Trophoblast cell (in vitro differentiated cells and primary cell): ENCODE measurements around the gene P2RY8.
"Not testable (repeated sequence)": the region's sequence is repeated elsewhere in the genome, so short reads cannot be mapped to it uniquely, and the experiment has no call there.

Source experiments
- DNase-seq, 2 donors: peaks; one replicate each; pipeline ENCODE4 v3.0.0-alpha.2; 2016
- H2AFZ ChIP-seq: 2 replicates; pipeline ENCODE4 v1.6.1; 2013; ENCODE audit warnings: low read length, moderate library complexity, mild to moderate bottlenecking; ENCODE audit not compliant: insufficient read depth, poor library complexity
- H2AK5ac ChIP-seq: 2 replicates; pipeline ENCODE4 v1.6.1; 2013; ENCODE audit warnings: mild to moderate bottlenecking, low read length
- H2BK120ac ChIP-seq: 2 replicates; pipeline ENCODE4 v1.6.1; 2013; ENCODE audit warnings: low read length, mild to moderate bottlenecking, moderate library complexity; ENCODE audit not compliant: insufficient read depth, poor library complexity
- H2BK12ac ChIP-seq: 2 replicates; pipeline ENCODE4 v1.6.1; 2013; ENCODE audit warnings: mild to moderate bottlenecking, low read length, moderate library complexity
- H2BK5ac ChIP-seq: 2 replicates; pipeline ENCODE4 v1.6.1; 2013; ENCODE audit warnings: low read length, low read depth, moderate library complexity, mild to moderate bottlenecking; ENCODE audit not compliant: poor library complexity
- H3K14ac ChIP-seq: 2 replicates; pipeline ENCODE4 v1.6.1; 2013; ENCODE audit warnings: mild to moderate bottlenecking, low read length
- H3K18ac ChIP-seq: 2 replicates; pipeline ENCODE4 v1.6.1; 2013; ENCODE audit warnings: mild to moderate bottlenecking, low read length
- H3K23ac ChIP-seq: 2 replicates; pipeline ENCODE4 v1.6.1; 2013; ENCODE audit warnings: low read length
- H3K27ac ChIP-seq: 2 replicates; pipeline ENCODE4 v1.5.1; 2013; ENCODE audit warnings: low read depth, mild to moderate bottlenecking, inconsistent platforms, low read length, moderate library complexity
- H3K27me3 ChIP-seq: 2 replicates; pipeline ENCODE4 v1.6.1; 2013; ENCODE audit warnings: inconsistent platforms, mild to moderate bottlenecking, low read length, moderate library complexity; ENCODE audit not compliant: insufficient read depth
- H3K36me3 ChIP-seq, 2 experiments: 1 replicate in 1 of 2; 2 replicates in 1 of 2; pipeline ENCODE4 v1.6.1; 2013; ENCODE audit warnings: low read length in 2 of 2, mild to moderate bottlenecking in 2 of 2, moderate library complexity in 1 of 2; ENCODE audit not compliant: insufficient read depth in 2 of 2, control insufficient read depth in 1 of 2
- H3K4ac ChIP-seq: 2 replicates; pipeline ENCODE4 v1.6.1; 2013; ENCODE audit warnings: low read depth, mild to moderate bottlenecking, low read length, moderate library complexity
- H3K4me1 ChIP-seq, 2 experiments: 1 replicate in 1 of 2; 2 replicates in 1 of 2; pipeline ENCODE4 v1.6.1; 2013; ENCODE audit warnings: low read length in 2 of 2, mild to moderate bottlenecking in 2 of 2, moderate library complexity in 1 of 2; ENCODE audit not compliant: insufficient read depth in 2 of 2, control insufficient read depth in 1 of 2
- H3K4me2 ChIP-seq: 2 replicates; pipeline ENCODE4 v1.6.1; 2013; ENCODE audit warnings: inconsistent platforms, mild to moderate bottlenecking, low read length, moderate library complexity
- H3K4me3 ChIP-seq: 2 replicates; pipeline ENCODE4 v1.5.1; 2013; ENCODE audit warnings: mild to moderate bottlenecking, low read depth, low read length, inconsistent platforms
- H3K79me1 ChIP-seq: one replicate; pipeline ENCODE4 v1.6.1; 2013; ENCODE audit warnings: low read length
- H3K79me2 ChIP-seq: 2 replicates; pipeline ENCODE4 v1.6.1; 2013; ENCODE audit warnings: low read length, mild to moderate bottlenecking; ENCODE audit not compliant: control insufficient read depth, insufficient read depth, poor library complexity
- H3K9ac ChIP-seq: 2 replicates; pipeline ENCODE4 v1.6.1; 2013; ENCODE audit warnings: mild to moderate bottlenecking, low read length
- H3K9me3 ChIP-seq: 2 replicates; pipeline ENCODE4 v1.6.1; 2013; ENCODE audit warnings: low read depth, mild to moderate bottlenecking, control low read depth, inconsistent platforms, low read length; ENCODE audit not compliant: insufficient read depth
- H4K12ac ChIP-seq: 2 replicates; pipeline ENCODE4 v1.6.1; 2013; ENCODE audit warnings: low read depth, mild to moderate bottlenecking, low read length, moderate library complexity
- H4K8ac ChIP-seq: 2 replicates; pipeline ENCODE4 v1.6.1; 2013; ENCODE audit warnings: low read depth, mild to moderate bottlenecking, low read length, moderate library complexity
- H4K91ac ChIP-seq: one replicate; pipeline ENCODE4 v1.6.1; 2013; ENCODE audit warnings: low read depth, mild to moderate bottlenecking, low read length, moderate library complexity
- WGBS: extraction: QIAGEN DNeasy Blood & Tissue Kit; methylation state at CpG from one replicate; pipeline ENCODE4 v1.1.7; 2013; ENCODE audit warnings: missing lambda C conversion rate; ENCODE audit not compliant: insufficient read length, insufficient coverage; ENCODE audit errors: extremely low coverage; 5-methylcytosine and 5-hydroxymethylcytosine counted together

The P2RY8 gene

DNA sequence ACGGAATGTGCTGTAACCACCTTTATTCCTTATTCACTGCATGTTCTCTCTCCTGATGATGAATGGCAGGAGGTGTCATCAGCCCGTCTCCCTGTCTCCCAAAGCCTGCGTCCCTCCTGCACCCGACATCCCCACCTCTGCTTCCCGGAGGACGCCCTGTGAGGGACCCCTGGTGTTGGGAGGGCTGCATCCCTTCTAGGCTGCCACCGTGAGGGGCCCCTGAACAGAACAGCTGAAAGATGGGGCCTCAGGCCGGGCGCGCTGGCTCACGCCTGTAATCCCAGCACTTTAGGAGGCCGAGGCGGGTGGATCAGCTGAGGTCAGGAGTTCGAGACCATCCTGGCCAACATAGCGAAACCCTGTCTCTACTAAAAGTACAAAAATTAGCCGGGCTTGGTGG is 110.7 kb downstream of the P2RY8 start:
- not testable (repeated sequence) for H3K14ac ChIP-seq, H3K4me1 ChIP-seq, H3K79me2 ChIP-seq, H3K27me3 ChIP-seq, H3K18ac ChIP-seq, DNase-seq, H3K4me3 ChIP-seq, H3K4me2 ChIP-seq, H4K8ac ChIP-seq, H3K23ac ChIP-seq, H3K27ac ChIP-seq, H4K12ac ChIP-seq, H2BK12ac ChIP-seq, H3K79me1 ChIP-seq, H4K91ac ChIP-seq, H2AFZ ChIP-seq, H2BK120ac ChIP-seq, H2BK5ac ChIP-seq, H3K9ac ChIP-seq, H2AK5ac ChIP-seq, H3K4ac ChIP-seq
- Histone ChIP-seq H3K36me3 (peaks cover 29 to 37% of the 10 kb centered on the region in 2 experiments), H3K9me3 (peaks cover 18% of the 10 kb centered on the region)
- WGBS: no CpG with 5 or more reads among the region's 16 CpGs

DNA sequence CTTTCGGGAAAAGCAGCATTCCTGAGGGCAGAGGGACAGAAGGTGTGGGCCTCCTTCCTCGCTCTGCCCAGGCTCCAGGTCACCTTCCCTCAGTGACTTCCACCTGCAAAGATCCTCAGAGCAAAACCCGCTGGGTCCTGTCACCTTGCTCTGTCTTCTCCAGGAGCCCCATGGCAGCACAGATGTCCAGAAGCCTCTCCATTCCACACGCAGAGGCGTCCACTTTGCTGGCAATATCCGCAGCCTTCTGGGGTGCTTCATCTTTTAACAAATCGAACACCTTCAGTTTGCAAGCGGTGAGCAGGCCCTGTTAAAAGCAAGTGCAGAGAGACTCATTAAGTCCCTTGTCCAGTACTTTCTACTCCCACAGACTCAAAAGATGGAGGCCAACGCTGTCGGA is 111.6 kb downstream of the P2RY8 start:
- DNase-seq: no peak
- Histone ChIP-seq H3K27me3 (no peaks in the 10 kb centered on the region), H3K4me1 (no peaks in the 10 kb centered on the region), H3K79me1 (no peaks in the 10 kb centered on the region), H4K91ac (no peak overlapping the region), H3K79me2 (no peaks in the 10 kb centered on the region), H2BK5ac (no peak overlapping the region), H3K18ac (no peak overlapping the region), H3K23ac (no peak overlapping the region), H2AFZ (no peak overlapping the region), H3K14ac (no peak overlapping the region), H4K12ac (no peak overlapping the region), H2BK12ac (no peak overlapping the region), H3K4ac (no peak overlapping the region), H3K4me2 (no peak overlapping the region), H3K9me3 (peaks cover 19% of the 10 kb centered on the region), H3K9ac (no peak overlapping the region), H3K4me3 (no peak overlapping the region), H3K36me3 (peaks cover 32 to 39% of the 10 kb centered on the region in 2 experiments), H2AK5ac (no peak overlapping the region), H4K8ac (no peak overlapping the region), H3K27ac (no peak overlapping the region), H2BK120ac (no peak overlapping the region)
- no CpG with 5 or more reads among the region's 10 CpGs for WGBS

DNA sequence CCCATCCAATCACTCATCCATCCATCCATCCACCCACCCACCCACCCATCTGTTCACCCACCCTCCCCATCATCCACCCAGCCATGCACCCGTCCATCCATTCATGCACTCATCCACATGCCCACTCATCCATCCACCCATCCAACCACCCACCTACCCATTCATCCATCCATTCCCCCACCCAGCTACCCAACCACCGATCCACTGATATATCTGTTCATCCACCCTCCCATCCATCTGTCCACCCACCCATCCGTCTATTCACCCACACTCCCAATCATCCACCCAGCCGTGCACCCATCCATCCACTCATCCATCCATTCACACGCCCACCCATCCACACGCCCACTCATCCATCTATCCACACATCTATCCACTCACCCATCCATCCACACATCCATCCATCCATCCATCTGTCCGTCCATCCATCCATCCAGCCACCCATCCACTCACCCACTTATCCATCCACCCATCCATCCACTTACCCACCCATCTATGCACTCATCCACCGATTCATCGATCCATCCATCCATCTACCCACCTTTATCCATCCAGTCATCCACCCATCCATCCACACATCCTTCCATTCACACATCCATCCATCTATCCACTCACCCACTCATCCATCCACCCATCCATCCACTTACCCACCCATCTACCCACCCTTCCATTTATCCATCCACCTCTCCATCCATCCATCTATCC is 112.7 kb downstream of the P2RY8 start:
- Histone ChIP-seq H4K12ac (no peak overlapping the region), H3K23ac (no peak overlapping the region), H3K4ac (no peak overlapping the region), H3K79me1 (no peaks in the 10 kb centered on the region), H3K9me3 (peaks cover 19% of the 10 kb centered on the region), H3K18ac (no peak overlapping the region), H4K8ac (no peak overlapping the region), H3K4me3 (no peak overlapping the region), H3K4me2 (no peak overlapping the region), H4K91ac (no peak overlapping the region), H3K4me1 (no peaks in the 10 kb centered on the region), H3K9ac (no peak overlapping the region), H3K27ac (no peak overlapping the region), H2BK120ac (no peak overlapping the region), H3K79me2 (no peaks in the 10 kb centered on the region), H3K27me3 (no peaks in the 10 kb centered on the region), H3K36me3 (peaks cover 32 to 40% of the 10 kb centered on the region in 2 experiments), H2AFZ (no peak overlapping the region), H2BK12ac (no peak overlapping the region), H2BK5ac (no peak overlapping the region), H2AK5ac (no peak overlapping the region), H3K14ac (no peak overlapping the region)
- WGBS: 96% methylated on average over 4 of the region's 9 CpGs
- no peak for DNase-seq

DNA sequence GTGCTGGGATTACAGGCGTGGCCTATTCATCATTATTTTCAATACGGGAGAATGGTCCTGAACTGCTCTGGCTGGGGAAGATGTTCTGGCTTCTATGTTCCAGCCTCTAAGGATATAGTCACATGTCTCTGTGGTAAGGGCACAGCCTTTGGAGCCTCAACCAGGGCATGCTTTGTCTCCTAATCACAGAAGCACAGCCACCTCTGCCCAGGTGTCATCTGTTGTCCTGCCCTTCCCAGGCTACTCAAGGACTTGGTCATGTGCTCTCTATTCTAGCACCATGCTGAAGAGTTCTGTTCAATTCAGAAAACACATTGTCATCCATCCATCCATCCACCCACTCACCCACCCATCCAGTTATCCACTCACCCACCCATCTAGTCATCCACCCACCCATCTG is 113.8 kb downstream of the P2RY8 start:
- no peaks in the 10 kb centered on the region for H3K79me1 ChIP-seq
- H3K79me2 ChIP-seq: no peaks in the 10 kb centered on the region
- peaks cover 41 to 49% of the 10 kb centered on the region in 2 experiments for H3K36me3 ChIP-seq
- no peak overlapping the region for H3K4ac ChIP-seq
- no peak for DNase-seq
- no peak overlapping the region for H3K4me2 ChIP-seq
- H4K12ac ChIP-seq: no peak overlapping the region
- no peak overlapping the region for H2BK5ac ChIP-seq
- H4K91ac ChIP-seq: no peak overlapping the region
- no CpG with 5 or more reads among the region's 2 CpGs for WGBS
- H3K23ac ChIP-seq: no peak overlapping the region
- H3K4me1 ChIP-seq: no peaks in the 10 kb centered on the region
- no peak overlapping the region for H3K4me3 ChIP-seq
- H2AK5ac ChIP-seq: no peak overlapping the region
- H4K8ac ChIP-seq: no peak overlapping the region
- H2AFZ ChIP-seq: no peak overlapping the region
- H3K27me3 ChIP-seq: no peaks in the 10 kb centered on the region
- H3K27ac ChIP-seq: no peak overlapping the region
- H3K18ac ChIP-seq: no peak overlapping the region
- H2BK12ac ChIP-seq: no peak overlapping the region
- no peak overlapping the region for H3K14ac ChIP-seq
- H3K9me3 ChIP-seq: peaks cover 22% of the 10 kb centered on the region
- H2BK120ac ChIP-seq: no peak overlapping the region
- no peak overlapping the region for H3K9ac ChIP-seq
